ENCODE results near the gene UMAD1.

The UMAD1 gene

GRCh38 chr7:7688310-7688709 is 47.8 kb downstream of the UMAD1 start:
- TF ChIP-seq RAD21 (IDR thresholded peaks at IDR 0.05; ENCODE audit: low read depth) (no peak), TCF12 (IDR thresholded peaks at IDR 0.05; ENCODE audit: low read depth) (no peak)
- TF ChIP-seq, protein P1, sequence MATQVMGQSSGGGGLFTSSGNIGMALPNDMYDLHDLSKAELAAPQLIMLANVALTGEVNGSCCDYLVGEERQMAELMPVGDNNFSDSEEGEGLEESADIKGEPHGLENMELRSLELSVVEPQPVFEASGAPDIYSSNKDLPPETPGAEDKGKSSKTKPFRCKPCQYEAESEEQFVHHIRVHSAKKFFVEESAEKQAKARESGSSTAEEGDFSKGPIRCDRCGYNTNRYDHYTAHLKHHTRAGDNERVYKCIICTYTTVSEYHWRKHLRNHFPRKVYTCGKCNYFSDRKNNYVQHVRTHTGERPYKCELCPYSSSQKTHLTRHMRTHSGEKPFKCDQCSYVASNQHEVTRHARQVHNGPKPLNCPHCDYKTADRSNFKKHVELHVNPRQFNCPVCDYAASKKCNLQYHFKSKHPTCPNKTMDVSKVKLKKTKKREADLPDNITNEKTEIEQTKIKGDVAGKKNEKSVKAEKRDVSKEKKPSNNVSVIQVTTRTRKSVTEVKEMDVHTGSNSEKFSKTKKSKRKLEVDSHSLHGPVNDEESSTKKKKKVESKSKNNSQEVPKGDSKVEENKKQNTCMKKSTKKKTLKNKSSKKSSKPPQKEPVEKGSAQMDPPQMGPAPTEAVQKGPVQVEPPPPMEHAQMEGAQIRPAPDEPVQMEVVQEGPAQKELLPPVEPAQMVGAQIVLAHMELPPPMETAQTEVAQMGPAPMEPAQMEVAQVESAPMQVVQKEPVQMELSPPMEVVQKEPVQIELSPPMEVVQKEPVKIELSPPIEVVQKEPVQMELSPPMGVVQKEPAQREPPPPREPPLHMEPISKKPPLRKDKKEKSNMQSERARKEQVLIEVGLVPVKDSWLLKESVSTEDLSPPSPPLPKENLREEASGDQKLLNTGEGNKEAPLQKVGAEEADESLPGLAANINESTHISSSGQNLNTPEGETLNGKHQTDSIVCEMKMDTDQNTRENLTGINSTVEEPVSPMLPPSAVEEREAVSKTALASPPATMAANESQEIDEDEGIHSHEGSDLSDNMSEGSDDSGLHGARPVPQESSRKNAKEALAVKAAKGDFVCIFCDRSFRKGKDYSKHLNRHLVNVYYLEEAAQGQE (IDR thresholded peaks at IDR 0.05; ENCODE audit: low read depth): no peak

GRCh38 chr7:7688956-7689355 is 48.4 kb downstream of the UMAD1 start:
- TF ChIP-seq FOXM1 (IDR thresholded peaks at IDR 0.05; ENCODE audit: borderline replicate concordance, low read depth): no peak
- no peak for TF ChIP-seq CEBPB (IDR thresholded peaks at IDR 0.05)
- TF ChIP-seq EP300 (IDR thresholded peaks at IDR 0.05; ENCODE audit: borderline replicate concordance): no peak
- no peak for TF ChIP-seq TEAD4 (IDR thresholded peaks at IDR 0.05)
- TF ChIP-seq, protein P1 (IDR thresholded peaks at IDR 0.05; ENCODE audit: low read depth): no peak
- no peak for TF ChIP-seq TAF1 (IDR thresholded peaks at IDR 0.05; ENCODE audit: low read depth)
- no peak for TF ChIP-seq NFIC (IDR thresholded peaks at IDR 0.05)

DNA sequence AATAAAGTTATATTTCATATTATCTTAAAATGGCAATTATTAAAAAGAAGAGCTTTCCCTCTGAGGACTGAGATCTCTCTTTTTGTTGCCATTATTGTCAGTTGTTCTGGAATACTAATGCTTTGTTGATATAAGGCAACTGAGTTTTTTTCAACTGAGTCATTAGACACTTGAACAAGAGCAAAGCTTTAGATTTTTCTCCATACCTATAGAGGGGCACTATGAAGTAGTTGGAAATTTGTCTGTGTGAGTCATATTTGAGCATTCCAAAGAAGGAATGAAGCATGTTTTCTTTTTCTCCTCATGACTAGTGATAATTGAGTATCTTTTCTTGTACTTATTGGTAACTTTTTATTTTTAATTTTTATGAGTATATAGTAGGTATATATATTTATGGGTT is 53.3 kb downstream of the UMAD1 start:
- TF ChIP-seq NFIC (IDR thresholded peaks at IDR 0.05): no peak
- TF ChIP-seq, protein P1 (IDR thresholded peaks at IDR 0.05; ENCODE audit: low read depth): no peak
- no peak for TF ChIP-seq FOXM1 (IDR thresholded peaks at IDR 0.05; ENCODE audit: borderline replicate concordance, low read depth)

- no peak for TF ChIP-seq YY1 (IDR thresholded peaks at IDR 0.05; ENCODE audit: low read depth)
- no peak for TF ChIP-seq TCF12 (IDR thresholded peaks at IDR 0.05; ENCODE audit: low read depth)
- no peak for TF ChIP-seq CREB1 (IDR thresholded peaks at IDR 0.05; ENCODE audit: low read depth)
- no peak for TF ChIP-seq EP300 (IDR thresholded peaks at IDR 0.05; ENCODE audit: borderline replicate concordance)
- no peak for TF ChIP-seq ZBTB7A (IDR thresholded peaks at IDR 0.05; ENCODE audit: low read depth)
- TF ChIP-seq NFIC (IDR thresholded peaks at IDR 0.05): no peak
- TF ChIP-seq RAD21 (IDR thresholded peaks at IDR 0.05; ENCODE audit: low read depth): no peak
- no peak for TF ChIP-seq USF1 (IDR thresholded peaks at IDR 0.05)
- TF ChIP-seq EGR1 (IDR thresholded peaks at IDR 0.05): no peak
- no peak for TF ChIP-seq CEBPB (IDR thresholded peaks at IDR 0.05)
- TF ChIP-seq MAX (IDR thresholded peaks at IDR 0.05): no peak
- no peak for TF ChIP-seq FOXM1 (IDR thresholded peaks at IDR 0.05; ENCODE audit: borderline replicate concordance, low read depth)
- TF ChIP-seq TAF1 (IDR thresholded peaks at IDR 0.05; ENCODE audit: low read depth): no peak
- TF ChIP-seq, protein P1 (IDR thresholded peaks at IDR 0.05; ENCODE audit: low read depth): no peak
- TF ChIP-seq TEAD4 (IDR thresholded peaks at IDR 0.05): no peak
Observed at GRCh38 chr7:7694542-7694941, 54.0 kb downstream of the UMAD1 start.

Data from Ishikawa (cell line).